Body of pancreas (tissue), 4 donors: ENCODE results near the gene LCN15. TPM values are rescaled to one million over a fixed set of nuclear protein-coding genes. Genes with fewer than 3 reads are reported as not detected.

Experiments used
- ATAC-seq: fragments of 150-250 bp; one replicate; pipeline ENCODE4 v1.9.1; 2016
- DNase-seq, 4 donors: peaks; one replicate each; pipeline ENCODE4 v3.0.0-alpha.2; 2019
- H3K27ac ChIP-seq, 4 donors: fragments of 200-600 bp; sonication (generic); 1 replicate in 3 of 4; 2 replicates in 1 of 4; pipeline versions ENCODE4 v1.5.1 to v1.6.1; 2016 to 2019; ENCODE audit warnings: mild to moderate bottlenecking in 1 of 4, mixed read lengths in 1 of 4, moderate library complexity in 1 of 4
- H3K27me3 ChIP-seq, 2 donors: fragments of 200-600 bp; sonication (generic); one replicate each; pipeline ENCODE4 v1.6.0; 2016; ENCODE audit warnings: mild to moderate bottlenecking in 1 of 2
- H3K36me3 ChIP-seq, 2 donors: fragments of 200-600 bp; sonication (generic); replicated peaks in 1 of 2; 2 replicates each; pipeline ENCODE4 v1.5.1; 2016; ENCODE audit warnings: low read depth in 2 of 2; ENCODE audit not compliant: insufficient read depth in 1 of 2
- H3K4me1 ChIP-seq: fragments of 200-600 bp; sonication (generic); one replicate; pipeline ENCODE4 v1.6.0; 2016
- H3K4me3 ChIP-seq, 2 donors: fragments of 200-600 bp; sonication (generic); 1 replicate in 1 of 2; 2 replicates in 1 of 2; pipeline ENCODE4 v1.5.1; 2016 to 2019
- H3K9me3 ChIP-seq, 3 donors: fragments of 200-600 bp; sonication (generic); 1 replicate in 2 of 3; 2 replicates in 1 of 3; pipeline ENCODE4 v1.5.1; 2016
- CTCF ChIP-seq, 7 experiments: fragments of 450-650 bp in 4 of 7; fragments of 200-600 bp in 3 of 7; sonication (generic) in 3 of 7; IDR thresholded peaks; one replicate each; pipeline ENCODE4 v1.5.1; 2016 to 2019; ENCODE audit warnings: antibody characterized with exemption in 7 of 7
- POLR2A ChIP-seq, 3 donors: fragments of 450-650 bp; IDR thresholded peaks; one replicate each; pipeline ENCODE4 v1.6.1; 2016; ENCODE audit warnings: antibody characterized with exemption in 3 of 3, mild to moderate bottlenecking in 2 of 3
- WGBS, 2 donors: methylation state at CpG; one replicate each; pipeline ENCODE4 v1.1.5; 2017; 5-methylcytosine and 5-hydroxymethylcytosine counted together
- intact Hi-C: fragments of 100-400 bp; cut with DNase I; formaldehyde crosslinking; loops from one replicate; pipeline ENCODE4 v1.15.1; 2023
- total RNA-seq, 2 donors: library from RNA; depleted of rRNA; stranded (reverse); fragments of >200 nt; gene quantifications; one replicate each; pipeline ENCODE4 v1.1.0, GENCODE V29; 2016

LCN15 gene
- total RNA-seq, 2 donors from 2014 or later: not detected

DNA sequence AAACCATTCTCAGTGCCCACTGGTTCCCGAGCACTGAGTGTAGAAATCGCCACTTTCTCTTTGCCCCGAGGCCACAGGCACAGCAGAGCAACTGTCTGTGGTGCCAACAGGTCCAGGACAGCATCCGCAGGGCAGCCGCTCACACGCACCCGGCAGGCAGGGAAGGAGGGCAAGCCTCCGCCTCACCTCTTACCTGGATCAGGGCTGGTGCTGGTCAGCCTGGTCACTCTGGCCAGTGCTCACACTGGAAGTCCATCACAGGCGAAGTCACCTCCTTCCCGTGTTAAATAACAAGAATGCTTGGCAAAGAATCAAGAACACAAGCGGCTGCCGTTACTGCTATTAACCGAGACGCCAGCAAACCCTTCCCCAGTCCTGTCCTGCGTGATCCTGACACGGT, 38.2 kb downstream of the LCN15 start:
- intact Hi-C loops: no loop called here
- Histone ChIP-seq H3K4me3 (no peak overlapping the region), H3K4me1 (peaks cover 49% of the 10 kb centered on the region), H3K36me3 (peaks cover 8 to 16% of the 10 kb centered on the region in 2 donors), H3K27ac (peak overlapping the region in 1 of 4 donors; percentile 31), H3K27me3 (no peaks in the 10 kb centered on the region), H3K9me3 (no peaks in the 10 kb centered on the region)
- DNase-seq (no peak), ATAC-seq (no peak)
- TF ChIP-seq CTCF (IDR thresholded peaks at IDR 0.05) (no peak), POLR2A (IDR thresholded peaks at IDR 0.05) (no peak)
- 37% methylated on average over 16 of the region's 16 CpGs; no CpG with 5 or more reads in 1 of the 2 donors for WGBS, 2 donors

DNA sequence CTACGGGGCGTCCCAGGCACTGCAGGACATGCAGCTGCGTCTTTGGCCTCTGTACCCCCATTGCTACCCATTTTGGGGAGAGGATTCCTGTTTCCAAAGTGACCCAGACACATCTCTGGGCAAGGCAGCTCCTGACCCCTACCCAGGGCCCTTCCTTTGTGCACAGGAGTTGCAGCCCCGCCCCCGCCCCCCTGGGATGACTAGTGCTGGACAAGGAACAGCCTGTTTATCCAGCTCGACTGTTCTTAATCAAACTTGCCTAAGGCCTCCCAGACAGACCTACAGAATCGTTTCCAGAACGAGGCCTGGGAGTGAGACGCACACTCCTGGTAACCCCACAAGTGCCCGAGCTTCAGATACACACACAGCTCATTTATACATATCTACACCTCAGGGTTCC, 38.7 kb downstream of the LCN15 start:
- TF ChIP-seq POLR2A (IDR thresholded peaks at IDR 0.05) (no peak), CTCF (IDR thresholded peaks at IDR 0.05) (no peak)

GRCh38 chr9:136724772-136725171, 39.5 kb downstream of the LCN15 start:
- H3K4me1 ChIP-seq: peaks cover 56% of the 10 kb centered on the region
- 79 to 84% methylated on average over 7 of the region's 7 CpGs for WGBS, 2 donors

More for the DNA sequence above, 38.7 kb downstream of the LCN15 start:
- ATAC-seq (no peak), DNase-seq (no peak)
- Histone ChIP-seq H3K9me3 (no peaks in the 10 kb centered on the region), H3K4me3 (no peak overlapping the region), H3K27ac (no peak overlapping the region), H3K27me3 (no peaks in the 10 kb centered on the region), H3K4me1 (peaks cover 50% of the 10 kb centered on the region), H3K36me3 (peaks cover 8 to 16% of the 10 kb centered on the region in 2 donors)
- WGBS, 2 donors: 61 to 96% methylated on average over 4 to 8 of the region's 10 CpGs
- intact Hi-C loops: no loop called here

DNA sequence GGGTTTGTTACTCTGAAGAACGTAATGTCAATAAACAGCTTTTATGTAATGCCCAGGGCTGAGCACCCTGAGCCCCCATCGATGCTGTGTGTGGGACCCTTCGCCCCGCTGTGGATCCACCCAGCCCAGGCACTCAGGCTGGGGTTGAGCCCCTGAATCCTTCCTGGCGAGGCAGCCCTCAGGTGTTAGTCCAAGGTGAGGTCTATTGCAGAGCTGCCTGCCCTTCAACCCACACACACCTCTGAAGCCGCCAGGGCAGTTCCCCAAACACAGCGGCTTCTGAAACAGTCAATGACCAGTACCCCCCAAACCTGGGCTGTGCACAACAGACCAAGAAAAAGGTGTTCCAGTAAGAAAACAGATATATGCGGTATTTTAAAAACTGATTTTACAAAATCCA, 40.3 kb downstream of the LCN15 start:
- Histone ChIP-seq H3K27me3 (no peaks in the 10 kb centered on the region), H3K36me3 (peaks cover 8 to 16% of the 10 kb centered on the region in 2 donors), H3K4me3 (no peak overlapping the region), H3K27ac (no peak overlapping the region), H3K9me3 (no peaks in the 10 kb centered on the region), H3K4me1 (peaks cover 60% of the 10 kb centered on the region)
- 91 to 98% methylated on average over 8 of the region's 8 CpGs for WGBS, 2 donors
- no peak for TF ChIP-seq CTCF (IDR thresholded peaks at IDR 0.05)
- no peak for TF ChIP-seq POLR2A (IDR thresholded peaks at IDR 0.05)
- DNase-seq (no peak), ATAC-seq (no peak)
- intact Hi-C loops: no loop called here

More at GRCh38 chr9:136724772-136725171, 39.5 kb downstream of the LCN15 start:
- Histone ChIP-seq H3K9me3 (no peaks in the 10 kb centered on the region), H3K27ac (no peak overlapping the region), H3K36me3 (peaks cover 8 to 16% of the 10 kb centered on the region in 2 donors), H3K27me3 (no peaks in the 10 kb centered on the region), H3K4me3 (no peak overlapping the region)
- DNase-seq: no peak
- TF ChIP-seq CTCF (IDR thresholded peaks at IDR 0.05) (no peak), POLR2A (IDR thresholded peaks at IDR 0.05) (no peak)
- ATAC-seq: no peak
- intact Hi-C loops: no loop called here

- H3K36me3 ChIP-seq: peaks cover 8 to 16% of the 10 kb centered on the region in 2 donors
- TF ChIP-seq CTCF (IDR thresholded peaks at IDR 0.05) (no peak), POLR2A (IDR thresholded peaks at IDR 0.05) (no peak)
- no peak overlapping the region for H3K27ac ChIP-seq
- intact Hi-C loops: no loop called here
- no peak overlapping the region for H3K4me3 ChIP-seq
- no peak for DNase-seq
- 93 to 95% methylated on average over 4 to 23 of the region's 32 CpGs for WGBS, 2 donors
- no peak for ATAC-seq
- no peaks in the 10 kb centered on the region for H3K27me3 ChIP-seq
- H3K4me1 ChIP-seq: peaks cover 55% of the 10 kb centered on the region
- H3K9me3 ChIP-seq: no peaks in the 10 kb centered on the region
Measured at GRCh38 chr9:136723362-136723976, 40.8 kb downstream of the LCN15 start.
